GM18867 (cell line): Measurements from ENCODE around the gene CCDC32.
"Not testable (repeated sequence)": the region's sequence is repeated elsewhere in the genome, so short reads cannot be mapped to it uniquely, and the experiment has no call there.

Experiments used
- ATAC-seq: cut with Tn5 transposase; IDR thresholded peaks from one replicate; pipeline ENCODE4 v1.9.1; 2021; ENCODE audit warnings: mild to moderate bottlenecking, moderate library complexity; ENCODE audit not compliant: unreplicated experiment

The CCDC32 gene, protein sequence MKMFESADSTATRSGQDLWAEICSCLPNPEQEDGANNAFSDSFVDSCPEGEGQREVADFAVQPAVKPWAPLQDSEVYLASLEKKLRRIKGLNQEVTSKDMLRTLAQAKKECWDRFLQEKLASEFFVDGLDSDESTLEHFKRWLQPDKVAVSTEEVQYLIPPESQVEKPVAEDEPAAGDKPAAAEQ

DNA sequence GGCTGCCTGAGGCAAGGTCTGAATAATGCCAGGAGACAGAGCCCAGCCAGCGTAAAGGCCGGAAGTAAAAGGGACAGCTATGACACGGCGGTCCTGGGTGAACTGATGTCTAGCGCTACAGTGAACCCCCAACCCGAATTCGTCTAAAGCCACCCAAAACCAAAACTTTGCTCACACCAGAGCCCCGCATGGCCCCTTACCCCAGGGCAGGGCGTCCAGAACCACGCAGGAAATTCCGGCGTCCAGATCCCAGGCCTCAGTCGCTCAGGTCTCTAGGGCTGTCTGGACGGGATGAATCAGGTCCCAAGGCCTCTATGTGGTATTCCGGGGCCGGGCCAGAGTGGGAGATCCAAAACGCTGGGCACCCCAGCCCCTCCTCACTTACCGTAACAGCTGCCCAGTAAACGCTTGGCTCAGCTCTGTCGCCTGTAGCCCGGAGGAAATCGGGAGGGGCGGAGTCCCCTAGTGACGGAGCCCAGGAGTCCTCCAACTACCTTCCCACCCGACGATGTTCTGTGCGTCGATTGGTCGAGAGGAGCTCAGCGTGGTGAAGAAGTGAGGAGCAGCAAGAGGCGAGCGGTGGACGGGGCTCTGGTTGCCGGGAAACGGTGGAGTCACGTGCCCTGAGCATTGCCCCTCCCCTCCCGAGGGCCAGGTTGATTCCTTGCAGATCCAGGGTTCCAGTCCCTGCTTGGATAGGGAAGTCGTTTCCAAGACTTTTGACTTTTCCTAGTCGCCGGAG, at the start of gene CCDC32:
TSS of gene CCDC32 (minus strand) at position 452 of the 742 bp plus-strand sequence. CDS start 2,027 bp downstream, outside the sequence.
- peak; percentile 92 for ATAC-seq

DNA sequence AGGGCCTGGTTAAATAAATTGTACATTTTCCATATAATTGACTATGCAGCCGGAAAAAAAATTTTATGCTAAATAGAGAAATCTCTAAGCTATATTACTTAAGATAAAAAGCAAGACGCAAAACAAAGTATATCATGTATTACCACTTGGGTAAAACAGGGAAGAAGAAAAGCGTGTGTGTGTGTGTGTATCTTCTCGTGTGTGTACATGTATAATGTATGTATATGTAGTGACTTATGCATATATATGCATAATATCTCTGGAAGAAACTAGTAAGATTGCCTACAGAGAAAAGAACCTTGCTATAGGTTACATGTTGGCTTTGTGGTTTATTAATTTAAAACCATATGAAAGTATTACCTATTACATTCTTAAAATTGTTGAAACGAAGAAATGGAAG, 48.2 kb upstream of the CCDC32 start:
- no peak for ATAC-seq

- no peak for ATAC-seq
These were observed 39.1 kb upstream of the CCDC32 start for GRCh38 chr15:40603935-40604334.

DNA sequence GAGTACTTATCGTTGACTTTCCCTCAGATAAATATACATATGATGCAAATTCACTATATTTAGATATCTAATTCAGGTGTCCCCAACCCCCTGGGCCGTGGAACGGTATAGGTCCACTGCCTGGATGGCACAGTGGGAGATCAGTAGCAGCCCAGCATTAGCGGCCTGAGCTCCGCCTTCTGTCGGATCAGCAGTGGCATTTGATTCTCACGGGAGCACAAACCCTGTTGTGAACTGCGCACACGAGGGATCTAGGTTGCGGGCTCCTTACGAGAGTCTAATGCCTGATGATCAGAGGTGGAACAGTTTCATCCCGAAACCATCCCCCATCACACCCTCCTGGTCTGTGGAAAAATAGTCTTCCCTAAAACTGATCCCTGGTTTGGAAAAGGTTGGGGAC, 36.1 kb upstream of the CCDC32 start:
- no peak for ATAC-seq

- ATAC-seq, result no peak
These were observed 33.8 kb upstream of the CCDC32 start for GRCh38 chr15:40598672-40599071.

- ATAC-seq, result no peak
These were observed 33.3 kb upstream of the CCDC32 start for GRCh38 chr15:40598126-40598525.

- no peak for ATAC-seq
These were observed 32.2 kb upstream of the CCDC32 start for GRCh38 chr15:40597024-40597423.

GRCh38 chr15:40595773-40596172, 30.9 kb upstream of the CCDC32 start:
- no peak for ATAC-seq

DNA sequence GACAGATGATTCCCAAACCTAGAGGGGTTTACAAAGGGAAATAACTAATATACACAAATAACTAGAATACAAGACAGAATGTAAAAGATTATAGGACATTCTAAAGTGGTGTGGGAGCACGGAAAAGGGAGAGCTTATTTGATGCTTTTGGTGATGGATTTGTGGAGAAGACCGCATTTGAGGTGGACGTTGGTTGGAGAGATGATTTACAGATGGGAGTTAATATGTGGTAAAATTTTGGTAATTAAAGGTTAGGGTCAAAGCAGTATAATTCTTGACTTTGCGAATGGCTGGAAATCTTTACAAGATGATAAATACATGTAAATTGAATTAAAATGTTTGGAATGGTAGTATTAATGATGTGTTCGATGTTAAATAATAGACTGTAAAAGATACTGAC, 30.4 kb upstream of the CCDC32 start:
- ATAC-seq, result no peak

GRCh38 chr15:40594429-40594836, 29.6 kb upstream of the CCDC32 start:
- peak; percentile 43 for ATAC-seq

- peak; percentile 67 for ATAC-seq
These were observed 29.0 kb upstream of the CCDC32 start, which contains the start of gene KNL1 for GRCh38 chr15:40593588-40594428. TSS of gene KNL1 (plus strand) at chr15:40594249. CDS start at chr15:40602932, 8,683 bp downstream.

DNA sequence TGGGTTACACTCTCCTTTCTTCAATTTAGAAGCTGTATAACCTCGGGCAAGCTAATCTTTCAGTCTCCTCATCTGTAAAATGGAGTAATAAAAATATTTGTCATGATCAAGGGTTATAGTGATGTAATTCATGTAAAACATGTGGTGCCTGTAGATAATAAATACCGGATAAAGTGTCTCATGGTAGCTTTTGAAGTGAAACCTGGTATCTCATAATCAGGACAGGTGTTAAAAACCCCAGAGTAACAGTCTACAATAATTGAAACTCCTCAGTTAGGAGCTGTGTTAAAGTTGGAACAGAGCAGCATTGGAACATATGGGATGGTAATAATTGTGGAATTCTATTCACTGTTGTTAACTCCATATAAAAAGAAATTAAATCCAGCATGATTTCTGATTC, 28.3 kb upstream of the CCDC32 start:
- ATAC-seq, result no peak

DNA sequence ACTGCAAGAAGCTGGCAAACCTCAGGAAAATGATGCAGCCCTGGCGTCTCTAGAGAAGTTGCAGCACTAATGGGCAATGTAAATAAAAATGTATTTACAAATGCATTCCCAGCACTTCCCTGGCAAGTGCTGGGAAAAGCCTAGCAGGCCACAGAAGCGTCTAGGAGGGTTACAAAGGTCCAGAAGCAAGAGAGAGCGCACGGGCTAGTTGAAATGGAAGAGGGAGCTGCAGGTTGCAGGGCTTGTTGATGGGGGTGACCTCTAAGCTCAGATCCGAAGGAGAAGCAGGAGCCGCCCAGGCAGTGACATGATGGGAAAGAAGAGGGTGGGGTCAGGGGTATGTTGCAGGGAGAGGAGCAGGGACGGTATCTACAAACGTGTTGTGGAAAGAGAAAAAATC, 26.5 kb upstream of the CCDC32 start:
- no peak for ATAC-seq

DNA sequence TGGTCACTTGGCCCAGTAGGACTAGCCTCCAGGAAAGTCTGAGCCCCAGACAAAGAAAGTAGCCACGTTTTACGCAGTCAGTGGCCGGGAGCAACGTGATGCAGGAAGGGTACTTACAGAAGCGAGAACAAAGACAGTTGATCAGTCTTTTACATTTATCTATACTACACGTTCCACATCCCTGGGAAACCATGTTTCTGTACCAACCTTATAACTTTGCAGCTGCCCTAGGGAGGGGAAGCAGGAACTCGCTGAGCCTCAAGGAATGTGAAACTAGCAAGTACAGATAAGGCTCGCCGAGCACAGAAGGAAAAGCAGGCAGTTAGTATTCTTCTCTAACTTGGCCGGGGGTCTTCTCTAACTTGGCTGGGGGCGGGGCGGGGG, 25.8 kb upstream of the CCDC32 start:
- no peak for ATAC-seq

DNA sequence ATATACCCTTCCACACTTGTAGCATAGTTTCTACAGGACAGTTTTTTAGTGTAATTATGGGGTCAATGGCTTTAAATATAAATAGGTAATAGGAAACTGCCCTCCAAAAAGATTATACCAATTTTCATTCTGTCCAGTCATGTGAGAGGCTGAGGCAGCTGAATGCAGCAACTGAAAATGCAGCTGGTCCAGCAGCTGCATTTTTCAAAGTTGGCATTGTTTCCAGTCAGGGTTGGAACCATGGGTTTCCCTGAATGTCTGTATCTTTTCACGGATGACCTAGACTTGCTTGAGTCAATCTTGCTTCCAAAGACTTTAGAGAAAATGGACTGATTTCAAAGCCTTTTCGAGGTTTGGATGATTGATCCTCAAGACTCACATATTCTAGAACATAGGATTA, 19.3 kb upstream of the CCDC32 start:
- ATAC-seq, result no peak

- ATAC-seq, result no peak
These were observed 17.9 kb upstream of the CCDC32 start for GRCh38 chr15:40582726-40583246.

- ATAC-seq, result not testable (repeated sequence)
These were observed 17.0 kb upstream of the CCDC32 start for GRCh38 chr15:40581796-40582195.

DNA sequence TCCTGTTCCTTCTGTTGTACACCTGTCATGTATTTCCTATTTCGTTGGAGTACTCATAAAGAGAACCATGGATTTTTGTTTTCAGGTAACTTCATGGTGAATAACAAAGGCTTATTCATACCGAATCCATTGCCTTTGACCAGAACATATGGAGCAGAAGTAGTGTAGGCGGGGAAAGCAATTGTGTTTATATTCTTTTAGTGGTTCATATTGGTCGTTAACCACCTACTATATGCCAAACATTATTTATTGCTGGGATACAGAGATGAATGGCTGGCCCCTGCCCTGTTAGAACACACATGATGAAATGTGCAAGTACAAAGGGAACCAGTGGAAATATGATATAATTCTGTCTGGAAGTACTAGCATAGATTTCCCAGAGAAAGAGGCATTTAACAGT, 14.1 kb upstream of the CCDC32 start:
- no peak for ATAC-seq

GRCh38 chr15:40576914-40577313, 12.1 kb upstream of the CCDC32 start:
- not testable (repeated sequence) for ATAC-seq

DNA sequence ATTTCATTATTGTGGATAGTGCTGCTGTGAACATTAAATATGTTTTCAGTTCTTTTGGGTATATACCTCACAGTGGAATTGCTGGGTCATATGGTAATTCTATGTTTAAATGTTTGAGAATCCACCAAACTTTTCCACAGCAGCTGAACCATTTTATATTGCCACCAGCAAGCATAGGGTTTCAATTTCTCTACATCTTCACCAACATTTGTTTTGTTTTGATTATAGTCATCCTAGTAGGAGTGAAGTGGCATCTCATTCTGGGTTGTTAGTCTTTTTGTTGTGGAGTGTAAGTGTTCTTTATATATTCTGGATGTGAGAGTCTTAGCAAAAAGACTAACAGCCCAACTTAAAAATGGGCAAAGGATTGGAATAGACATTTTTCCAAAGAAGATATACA, 10.3 kb upstream of the CCDC32 start:
- no peak for ATAC-seq
